ENCODE data around the gene PPP1CA.

PPP1CA gene

DNA sequence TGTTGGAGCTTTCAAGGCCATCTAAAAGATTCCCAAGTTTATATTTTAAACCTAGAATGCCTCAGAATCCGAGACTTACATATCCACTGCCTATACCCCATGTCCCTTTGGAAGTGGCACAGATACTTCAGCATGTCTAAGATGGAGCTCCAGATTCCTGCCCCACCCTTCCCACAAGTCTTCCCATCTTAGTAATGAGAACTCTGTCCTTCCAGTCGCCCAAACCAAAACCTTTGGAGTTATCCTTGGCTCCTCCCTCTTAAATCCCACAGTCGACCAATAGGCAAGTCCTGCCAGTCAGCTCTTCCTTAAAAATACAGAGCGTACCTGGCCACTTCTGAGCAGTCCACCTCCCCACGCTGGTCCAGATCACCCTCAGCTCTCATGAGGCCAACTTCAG is 52.6 kb downstream of the PPP1CA start:
- DNase-seq, result no peak

All from NCI-H187 (cell line).